Trophoblast cell (in vitro differentiated cells and primary cell): ENCODE results near the gene CDC25B.
"Not testable (repeated sequence)": the region's sequence is repeated elsewhere in the genome, so short reads cannot be mapped to it uniquely, and the experiment has no call there.

ENCODE experiments used
- DNase-seq, 2 donors: peaks; one replicate each; pipeline ENCODE4 v3.0.0-alpha.2; 2016
- H2AFZ ChIP-seq: 2 replicates; pipeline ENCODE4 v1.6.1; 2013; ENCODE audit warnings: low read length, moderate library complexity, mild to moderate bottlenecking; ENCODE audit not compliant: insufficient read depth, poor library complexity
- H2AK5ac ChIP-seq: 2 replicates; pipeline ENCODE4 v1.6.1; 2013; ENCODE audit warnings: mild to moderate bottlenecking, low read length
- H2BK120ac ChIP-seq: 2 replicates; pipeline ENCODE4 v1.6.1; 2013; ENCODE audit warnings: low read length, mild to moderate bottlenecking, moderate library complexity; ENCODE audit not compliant: insufficient read depth, poor library complexity
- H2BK12ac ChIP-seq: 2 replicates; pipeline ENCODE4 v1.6.1; 2013; ENCODE audit warnings: mild to moderate bottlenecking, low read length, moderate library complexity
- H2BK5ac ChIP-seq: 2 replicates; pipeline ENCODE4 v1.6.1; 2013; ENCODE audit warnings: low read length, low read depth, moderate library complexity, mild to moderate bottlenecking; ENCODE audit not compliant: poor library complexity
- H3K14ac ChIP-seq: 2 replicates; pipeline ENCODE4 v1.6.1; 2013; ENCODE audit warnings: mild to moderate bottlenecking, low read length
- H3K18ac ChIP-seq: 2 replicates; pipeline ENCODE4 v1.6.1; 2013; ENCODE audit warnings: mild to moderate bottlenecking, low read length
- H3K23ac ChIP-seq: 2 replicates; pipeline ENCODE4 v1.6.1; 2013; ENCODE audit warnings: low read length
- H3K27ac ChIP-seq: 2 replicates; pipeline ENCODE4 v1.5.1; 2013; ENCODE audit warnings: low read depth, mild to moderate bottlenecking, inconsistent platforms, low read length, moderate library complexity
- H3K27me3 ChIP-seq: 2 replicates; pipeline ENCODE4 v1.6.1; 2013; ENCODE audit warnings: inconsistent platforms, mild to moderate bottlenecking, low read length, moderate library complexity; ENCODE audit not compliant: insufficient read depth
- H3K36me3 ChIP-seq, 2 experiments: 1 replicate in 1 of 2; 2 replicates in 1 of 2; pipeline ENCODE4 v1.6.1; 2013; ENCODE audit warnings: low read length in 2 of 2, mild to moderate bottlenecking in 2 of 2, moderate library complexity in 1 of 2; ENCODE audit not compliant: insufficient read depth in 2 of 2, control insufficient read depth in 1 of 2
- H3K4ac ChIP-seq: 2 replicates; pipeline ENCODE4 v1.6.1; 2013; ENCODE audit warnings: low read depth, mild to moderate bottlenecking, low read length, moderate library complexity
- H3K4me1 ChIP-seq, 2 experiments: 1 replicate in 1 of 2; 2 replicates in 1 of 2; pipeline ENCODE4 v1.6.1; 2013; ENCODE audit warnings: low read length in 2 of 2, mild to moderate bottlenecking in 2 of 2, moderate library complexity in 1 of 2; ENCODE audit not compliant: insufficient read depth in 2 of 2, control insufficient read depth in 1 of 2
- H3K4me2 ChIP-seq: 2 replicates; pipeline ENCODE4 v1.6.1; 2013; ENCODE audit warnings: inconsistent platforms, mild to moderate bottlenecking, low read length, moderate library complexity
- H3K4me3 ChIP-seq: 2 replicates; pipeline ENCODE4 v1.5.1; 2013; ENCODE audit warnings: mild to moderate bottlenecking, low read depth, low read length, inconsistent platforms
- H3K79me1 ChIP-seq: one replicate; pipeline ENCODE4 v1.6.1; 2013; ENCODE audit warnings: low read length
- H3K79me2 ChIP-seq: 2 replicates; pipeline ENCODE4 v1.6.1; 2013; ENCODE audit warnings: low read length, mild to moderate bottlenecking; ENCODE audit not compliant: control insufficient read depth, insufficient read depth, poor library complexity
- H3K9ac ChIP-seq: 2 replicates; pipeline ENCODE4 v1.6.1; 2013; ENCODE audit warnings: mild to moderate bottlenecking, low read length
- H3K9me3 ChIP-seq: 2 replicates; pipeline ENCODE4 v1.6.1; 2013; ENCODE audit warnings: low read depth, mild to moderate bottlenecking, control low read depth, inconsistent platforms, low read length; ENCODE audit not compliant: insufficient read depth
- H4K12ac ChIP-seq: 2 replicates; pipeline ENCODE4 v1.6.1; 2013; ENCODE audit warnings: low read depth, mild to moderate bottlenecking, low read length, moderate library complexity
- H4K8ac ChIP-seq: 2 replicates; pipeline ENCODE4 v1.6.1; 2013; ENCODE audit warnings: low read depth, mild to moderate bottlenecking, low read length, moderate library complexity
- H4K91ac ChIP-seq: one replicate; pipeline ENCODE4 v1.6.1; 2013; ENCODE audit warnings: low read depth, mild to moderate bottlenecking, low read length, moderate library complexity
- WGBS: extraction: QIAGEN DNeasy Blood & Tissue Kit; methylation state at CpG from one replicate; pipeline ENCODE4 v1.1.7; 2013; ENCODE audit warnings: missing lambda C conversion rate; ENCODE audit not compliant: insufficient read length, insufficient coverage; ENCODE audit errors: extremely low coverage; 5-methylcytosine and 5-hydroxymethylcytosine counted together

CDC25B gene

DNA sequence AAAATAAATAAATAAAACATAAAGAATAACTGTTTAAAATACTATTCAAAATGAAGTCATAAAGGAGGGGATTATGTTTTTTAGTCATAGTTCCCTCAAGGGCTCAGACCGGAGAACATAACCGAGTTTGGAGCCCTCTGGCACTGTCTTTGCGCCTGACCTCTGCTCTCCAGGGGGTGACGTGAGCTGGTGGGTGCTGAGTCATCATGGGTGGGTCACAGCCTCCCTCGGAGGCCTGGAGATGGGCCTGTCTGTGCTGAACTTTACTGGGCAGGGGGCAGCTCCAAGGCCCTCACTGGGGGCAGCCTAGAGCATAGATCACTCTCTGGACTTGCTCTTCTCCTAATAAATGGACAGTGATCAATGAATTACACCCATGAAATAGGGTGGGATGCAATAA is 47.4 kb downstream of the CDC25B start:
- Histone ChIP-seq H4K12ac (no peak overlapping the region), H3K4ac (no peak overlapping the region), H2BK5ac (no peak overlapping the region), H2AK5ac (no peak overlapping the region), H3K27ac (no peak overlapping the region), H3K79me2 (peaks cover 13% of the 10 kb centered on the region), H2AFZ (no peak overlapping the region), H3K18ac (no peak overlapping the region), H3K4me2 (no peak overlapping the region), H3K4me3 (no peak overlapping the region), H3K4me1 (peaks cover 10 to 22% of the 10 kb centered on the region in 2 experiments), H3K14ac (no peak overlapping the region), H3K79me1 (peaks cover 13% of the 10 kb centered on the region), H2BK12ac (no peak overlapping the region), H3K23ac (no peak overlapping the region), H3K27me3 (no peaks in the 10 kb centered on the region), H2BK120ac (no peak overlapping the region), H4K8ac (no peak overlapping the region), H3K9me3 (no peaks in the 10 kb centered on the region), H3K36me3 (no peaks in the 10 kb centered on the region), H4K91ac (no peak overlapping the region), H3K9ac (no peak overlapping the region)
- WGBS = no CpG with 5 or more reads among the region's 5 CpGs
- peak in 1 of 2 donors; percentile 56 for DNase-seq

GRCh38 chr20:3843990-3844619 is 48.0 kb downstream of the CDC25B start:
- H3K9me3 ChIP-seq, H3K4me3 ChIP-seq, H3K27ac ChIP-seq, H3K4me2 ChIP-seq, H3K27me3 ChIP-seq, H4K8ac ChIP-seq, H3K4ac ChIP-seq, H2AFZ ChIP-seq, H4K91ac ChIP-seq, H3K18ac ChIP-seq, H2BK12ac ChIP-seq, H3K36me3 ChIP-seq, H3K9ac ChIP-seq, H2AK5ac ChIP-seq, H3K23ac ChIP-seq, DNase-seq, H3K14ac ChIP-seq, H4K12ac ChIP-seq, H2BK120ac ChIP-seq, H2BK5ac ChIP-seq: not testable (repeated sequence)
- peaks cover 13% of the 10 kb centered on the region for H3K79me2 ChIP-seq
- H3K79me1 ChIP-seq = peaks cover 13% of the 10 kb centered on the region
- peaks cover 10 to 25% of the 10 kb centered on the region in 2 experiments for H3K4me1 ChIP-seq
- WGBS = no CpG with 5 or more reads among the region's 9 CpGs

DNA sequence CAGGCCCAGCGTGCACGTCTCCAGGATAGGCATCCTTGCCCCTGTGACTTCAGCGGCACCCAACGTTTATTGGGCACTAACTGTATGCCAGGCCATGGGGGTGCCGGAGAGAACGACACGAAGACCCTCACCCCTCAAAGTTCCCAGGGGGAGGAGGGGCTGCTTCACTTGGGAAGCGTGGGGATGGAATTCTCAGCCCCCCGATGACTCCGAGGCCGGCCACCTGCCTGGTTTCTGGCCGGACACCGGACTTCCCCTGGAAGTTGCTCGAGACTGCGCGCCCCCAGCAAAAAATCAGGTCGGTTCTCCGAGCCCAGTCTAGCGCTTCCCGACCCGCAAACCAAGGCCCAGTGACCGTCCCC is 50.2 kb downstream of the CDC25B start:
- Histone ChIP-seq H2AFZ (peak overlapping the region; percentile 96), H3K79me1 (peaks cover 13% of the 10 kb centered on the region), H3K4ac (peak overlapping the region; percentile 96), H3K9ac (peak overlapping the region; percentile 72), H3K4me2 (peak overlapping the region; percentile 77), H3K27ac (peak overlapping the region; percentile 59), H2BK5ac (peak overlapping the region; percentile 55), H2AK5ac (peak overlapping the region; percentile 93), H4K8ac (peak overlapping the region; percentile 99), H2BK12ac (peak overlapping the region; percentile 75), H3K79me2 (peaks cover 13% of the 10 kb centered on the region), H3K14ac (peak overlapping the region; percentile 95), H3K18ac (peak overlapping the region; percentile 97), H3K4me3 (peak overlapping the region; percentile 93), H2BK120ac (peak overlapping the region; percentile 82), H3K9me3 (no peaks in the 10 kb centered on the region), H3K4me1 (peaks cover 8 to 21% of the 10 kb centered on the region in 2 experiments), H4K12ac (peak overlapping the region; percentile 91), H3K23ac (no peak overlapping the region), H3K27me3 (no peaks in the 10 kb centered on the region), H4K91ac (peak overlapping the region; percentile 92), H3K36me3 (peaks cover 0 to 2% of the 10 kb centered on the region in 2 experiments)
- WGBS = no CpG with 5 or more reads among the region's 22 CpGs
- no peak for DNase-seq

DNA sequence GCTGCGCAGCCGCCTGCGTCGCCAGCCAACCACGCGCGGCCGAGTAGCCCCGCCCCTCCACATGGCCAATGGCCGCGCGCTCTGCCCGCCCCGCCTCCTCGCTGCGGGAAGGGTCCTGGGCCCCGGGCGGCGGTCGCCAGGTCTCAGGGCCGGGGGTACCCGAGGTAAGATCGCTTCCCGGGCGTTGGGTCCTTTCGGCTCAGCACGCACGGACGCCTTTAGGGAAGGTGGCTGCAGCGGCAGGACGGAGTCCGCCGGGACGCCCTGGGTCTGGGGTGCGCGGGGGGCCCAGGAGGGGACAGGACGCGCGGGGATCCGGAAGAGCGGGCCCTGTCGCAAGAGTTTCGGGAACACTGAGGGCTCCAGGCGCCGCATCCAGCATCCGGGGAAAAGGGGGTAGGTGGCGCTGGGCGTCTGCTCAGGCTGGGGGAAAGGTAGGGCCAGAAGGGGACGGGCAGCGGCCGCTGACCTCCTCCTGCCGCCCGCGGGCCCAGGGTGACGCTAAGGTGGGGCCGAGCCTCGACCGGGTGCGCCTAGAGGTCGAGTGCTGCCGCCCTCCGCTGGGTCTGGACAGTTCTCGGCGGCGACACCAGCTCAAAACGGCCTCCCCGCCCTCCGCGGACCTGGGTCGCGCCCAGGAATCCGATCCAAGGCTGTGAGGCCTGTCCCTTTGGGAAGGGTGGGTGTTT is 50.8 kb downstream of the CDC25B start, which contains the start of gene MAVS:
Gene MAVS, plus strand, starts transcription at position 95 of the 689 bp plus-strand sequence. CDS start 7,791 bp downstream, outside the sequence.
- Histone ChIP-seq H2BK12ac (peak within 1 kb of the TSS; percentile 75), H3K79me2 (peaks cover 13% of the 10 kb centered on the region), H3K4me3 (peak within 1 kb of the TSS; percentile 93), H4K8ac (peak within 1 kb of the TSS; percentile 99), H4K12ac (peak within 1 kb of the TSS; percentile 91), H3K23ac (no peak within 1 kb of the TSS), H3K4ac (peak within 1 kb of the TSS; percentile 96), H2AFZ (peak within 1 kb of the TSS; percentile 96), H2BK120ac (peak within 1 kb of the TSS; percentile 82), H3K14ac (peak within 1 kb of the TSS; percentile 95), H3K27ac (peak within 1 kb of the TSS; percentile 66), H3K18ac (peak within 1 kb of the TSS; percentile 97), H3K4me1 (peaks cover 8 to 21% of the 10 kb centered on the region in 2 experiments), H2AK5ac (peak within 1 kb of the TSS; percentile 93), H3K4me2 (peak within 1 kb of the TSS; percentile 77), H2BK5ac (peak within 1 kb of the TSS; percentile 80), H3K9me3 (no peaks in the 10 kb centered on the region), H3K9ac (peak within 1 kb of the TSS; percentile 94), H3K27me3 (no peaks in the 10 kb centered on the region), H4K91ac (peak within 1 kb of the TSS; percentile 92), H3K79me1 (peaks cover 13% of the 10 kb centered on the region), H3K36me3 (peaks cover 0 to 2% of the 10 kb centered on the region in 2 experiments)
- no CpG with 5 or more reads among the region's 72 CpGs for WGBS
- DNase-seq = peak; percentile 88 to 90
